Calu3 (cell line): ENCODE data around the gene U2AF1L4. TPM values are rescaled to one million over a fixed set of nuclear protein-coding genes. Genes with fewer than 3 reads are reported as not detected.
A peak's percentile ranks its signal among the peaks of the same experiment; 100 is the strongest.

Source experiments
- BruUV-seq: library from RNA; stranded (reverse); fragments of 400-500 nt; replicated peaks from 2 replicates; lab custom pipeline; 2021; lab: Mats Ljungman, UMichigan
- CTCF ChIA-PET: fragments of 300-600 bp; sonication (Branson Sonifier 250); formaldehyde crosslinking; loops from one replicate; lab custom pipeline; 2022; ENCODE audit warnings: antibody characterized with exemption; lab: Charles Lee
- DNase-seq: peaks from one replicate; pipeline ENCODE4 v3.0.0; 2022
- H3K27ac Mint-ChIP-seq: one replicate; pipeline ENCODE4 v1.8.0; 2022; ENCODE audit warnings: mixed read lengths; ENCODE audit not compliant: unreplicated experiment
- H3K27me3 Mint-ChIP-seq: one replicate; pipeline ENCODE4 v1.8.0; 2022; ENCODE audit warnings: mixed read lengths; ENCODE audit not compliant: unreplicated experiment
- H3K36me3 Mint-ChIP-seq: one replicate; pipeline ENCODE4 v1.8.0; 2022; ENCODE audit warnings: mild to moderate bottlenecking, moderate library complexity, mixed read lengths; ENCODE audit not compliant: insufficient read depth, unreplicated experiment
- H3K4me1 Mint-ChIP-seq: one replicate; pipeline ENCODE4 v1.8.0; 2022; ENCODE audit warnings: mild to moderate bottlenecking, low read depth, mixed read lengths; ENCODE audit not compliant: unreplicated experiment
- H3K4me3 Mint-ChIP-seq: one replicate; pipeline ENCODE4 v1.8.0; 2022; ENCODE audit warnings: mild to moderate bottlenecking, low read depth, moderate library complexity, mixed read lengths; ENCODE audit not compliant: unreplicated experiment
- H3K9me3 Mint-ChIP-seq: one replicate; pipeline ENCODE4 v1.8.0; 2022; ENCODE audit warnings: low read depth, mixed read lengths; ENCODE audit not compliant: unreplicated experiment
- CTCF ChIP-seq: fragments of 200-600 bp; IDR thresholded peaks from one replicate; pipeline ENCODE4 v1.8.0; 2022; ENCODE audit warnings: antibody characterized with exemption; ENCODE audit not compliant: unreplicated experiment
- intact Hi-C: fragments of 100-400 bp; cut with micrococcal nuclease; formaldehyde crosslinking; loops from one replicate; pipeline ENCODE4 v1.10.0; 2022; ENCODE audit not compliant: unreplicated experiment
- total RNA-seq: library from RNA; stranded (reverse); gene quantifications from 2 replicates; pipeline ENCODE4 v1.2.3, GENCODE V29; 2022

Gene U2AF1L4
- total RNA-seq, 1 experiment from 2014 or later, result 16.2 TPM

DNA sequence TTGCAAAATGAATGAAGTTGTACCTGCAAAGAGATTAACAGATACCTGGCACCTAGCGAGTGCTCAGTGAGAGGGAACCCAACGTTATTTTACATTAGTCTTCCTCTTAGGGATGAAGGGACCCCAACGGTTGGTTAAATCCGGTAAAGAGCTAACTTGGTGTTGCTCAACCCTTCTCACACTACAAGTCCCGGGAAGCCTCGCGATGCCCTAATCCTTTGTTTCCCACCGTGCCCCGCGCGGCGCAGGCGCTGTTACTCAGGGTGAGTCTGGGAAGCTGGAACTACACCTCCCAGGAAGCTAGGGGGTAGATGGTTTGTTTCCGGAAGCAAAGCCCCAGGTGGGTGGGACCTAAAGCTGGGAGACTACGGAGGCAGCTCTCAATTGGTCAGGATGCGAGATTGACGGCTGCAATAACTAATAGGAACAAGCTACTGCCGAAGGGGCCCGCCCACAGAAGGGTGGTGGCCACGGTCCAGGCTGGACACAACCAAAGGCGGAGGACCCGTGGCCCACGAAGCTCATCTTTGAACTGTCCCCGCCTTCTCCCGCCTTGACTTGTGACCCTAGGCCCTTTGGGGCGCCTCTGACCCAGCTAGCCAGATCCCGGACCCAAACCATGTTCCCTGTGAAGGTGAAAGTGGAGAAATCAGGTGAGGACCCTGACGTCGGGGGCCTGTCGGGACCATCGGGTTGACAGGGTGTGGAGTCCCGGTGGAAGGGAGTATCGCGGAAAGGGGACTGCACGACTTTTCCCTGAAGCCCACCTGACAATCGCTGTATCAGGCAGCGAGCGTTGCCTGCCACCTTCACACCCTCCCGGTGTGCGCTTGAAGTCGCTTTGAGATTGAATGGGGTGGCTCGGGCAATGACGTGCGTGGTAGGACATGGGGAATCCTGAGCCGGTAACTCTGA is 3.1 kb upstream of the U2AF1L4 start, which contains the start of gene LIN37:
Gene LIN37, plus strand, starts transcription at position 471 of the 915 bp plus-strand sequence. Its CDS starts 149 bp downstream, at position 620.
- CTCF ChIA-PET, result interaction anchor here (0.6 to 1.4 kb wide), 9 partner anchors 11 to 235 kb away, joined by 3 to 12 read pairs (median 4); partner anchors contain the start of gene DMKN
- peak within 1 kb of the TSS; percentile 93 for H3K27ac Mint-ChIP-seq
- H3K9me3 Mint-ChIP-seq, result no peaks in the 10 kb centered on the region
- H3K4me3 Mint-ChIP-seq, result peak within 1 kb of the TSS; percentile 90
- no peak for TF ChIP-seq CTCF
- H3K36me3 Mint-ChIP-seq, result peaks cover 54% of the 10 kb centered on the region
- H3K4me1 Mint-ChIP-seq, result peaks cover 45% of the 10 kb centered on the region
- no peaks in the 10 kb centered on the region for H3K27me3 Mint-ChIP-seq
- TSS peak; percentile 23 for BruUV-seq
- intact Hi-C loops, result loop anchor here (10.0 kb wide), 1 partner anchor 186 kb away; the partner anchor contains the start of gene LRFN3
- DNase-seq, result peak; percentile 99

- Mint-ChIP-seq H3K27ac (peak overlapping the region; percentile 100), H3K4me3 (peak overlapping the region; percentile 96), H3K27me3 (no peaks in the 10 kb centered on the region), H3K9me3 (no peaks in the 10 kb centered on the region), H3K36me3 (peaks cover 60% of the 10 kb centered on the region), H3K4me1 (peaks cover 45% of the 10 kb centered on the region)
- DNase-seq, result no peak
- intact Hi-C loops, result loop anchor here (10.0 kb wide), 1 partner anchor 188 kb away; the partner anchor contains the start of gene LRFN3
- TF ChIP-seq CTCF, result no peak
- CTCF ChIA-PET, result interaction anchor here (0.7 kb wide), 1 partner anchor 59 kb away, joined by 3 read pairs; no protein-coding TSS in a partner anchor
- BruUV-seq, result no TSS peak
These were observed 1.3 kb upstream of the U2AF1L4 start for GRCh38 chr19:35746531-35746930.

DNA sequence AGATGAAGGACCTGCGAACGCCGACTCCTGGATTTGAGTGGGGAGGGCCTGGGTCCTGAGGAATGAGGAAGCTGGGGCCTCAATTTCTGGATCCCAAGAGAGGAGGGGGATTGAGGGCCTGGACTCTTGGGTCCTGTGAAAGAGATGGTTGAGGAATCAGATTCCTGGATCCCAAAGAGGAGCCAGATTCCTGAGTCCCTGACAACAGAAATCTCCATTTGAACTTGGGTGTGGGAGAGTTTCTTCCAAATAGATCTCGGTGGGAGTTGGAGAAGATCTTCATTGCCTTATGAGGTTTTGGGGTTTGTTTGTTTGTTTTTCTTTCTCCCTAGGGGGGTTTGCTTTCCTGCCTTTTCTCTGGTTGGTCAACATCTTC is 857 bp upstream of the U2AF1L4 start:
- H3K4me1 Mint-ChIP-seq, result peaks cover 45% of the 10 kb centered on the region
- peak overlapping the region; percentile 96 for H3K4me3 Mint-ChIP-seq
- CTCF ChIA-PET, result interaction anchor here (0.6 to 1.9 kb wide), 5 partner anchors 32 to 284 kb away, joined by 3 to 13 read pairs (median 3); partner anchors contain the start of genes COX6B1 and KIRREL2
- intact Hi-C loops, result loop anchor here (10.0 kb wide), 1 partner anchor 189 kb away; the partner anchor contains the start of gene LRFN3
- BruUV-seq, result no TSS peak
- DNase-seq, result no peak
- H3K27me3 Mint-ChIP-seq, result no peaks in the 10 kb centered on the region
- no peak for TF ChIP-seq CTCF
- peaks cover 62% of the 10 kb centered on the region for H3K36me3 Mint-ChIP-seq
- peak overlapping the region; percentile 100 for H3K27ac Mint-ChIP-seq
- H3K9me3 Mint-ChIP-seq, result no peaks in the 10 kb centered on the region
